RKO (cell line): Measurements from ENCODE around the gene KCNIP4.

Experiments
- DNase-seq: peaks from one replicate; pipeline ENCODE4 v3.0.0-alpha.2; 2016; ENCODE audit warnings: low spot score

KCNIP4 gene

DNA sequence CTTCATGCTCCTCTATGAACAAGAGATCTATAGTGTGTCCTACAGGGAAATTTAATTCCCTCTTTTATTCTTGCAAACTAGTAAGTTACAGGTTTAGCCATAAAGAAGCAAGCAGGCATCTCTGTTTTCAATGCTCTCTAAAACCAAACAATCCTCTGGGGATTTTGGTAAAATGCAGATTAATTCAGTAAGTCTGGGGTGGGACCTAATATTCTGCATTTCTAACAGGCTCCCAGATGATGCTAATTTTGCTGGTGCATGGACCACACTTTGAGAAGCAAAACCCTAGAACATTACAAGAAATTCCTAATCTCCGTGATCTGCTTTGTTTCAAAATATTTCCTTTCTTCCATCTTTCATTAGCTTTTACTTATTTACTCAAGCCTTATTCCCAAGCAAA, 903.5 kb downstream of the KCNIP4 start:
- DNase-seq, result no peak

DNA sequence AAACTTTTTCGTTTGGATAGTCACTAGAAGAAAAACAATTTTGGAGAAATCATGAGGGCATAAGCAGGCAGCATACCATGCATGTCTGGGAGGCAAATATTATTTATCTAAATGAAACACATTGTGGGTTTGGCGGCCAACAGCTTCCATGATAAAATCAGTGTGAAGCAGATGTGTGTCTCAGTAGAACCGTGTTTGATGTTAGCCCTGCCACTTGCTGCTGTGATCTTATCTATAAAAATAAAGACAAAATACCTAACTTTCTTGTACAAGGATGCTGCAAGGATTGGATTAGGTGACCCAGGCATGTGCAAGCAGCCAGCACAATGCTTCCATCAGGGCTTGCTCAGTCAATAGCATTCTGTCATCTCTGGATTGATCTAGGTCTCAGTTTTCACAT, 906.9 kb downstream of the KCNIP4 start:
- no peak for DNase-seq

DNA sequence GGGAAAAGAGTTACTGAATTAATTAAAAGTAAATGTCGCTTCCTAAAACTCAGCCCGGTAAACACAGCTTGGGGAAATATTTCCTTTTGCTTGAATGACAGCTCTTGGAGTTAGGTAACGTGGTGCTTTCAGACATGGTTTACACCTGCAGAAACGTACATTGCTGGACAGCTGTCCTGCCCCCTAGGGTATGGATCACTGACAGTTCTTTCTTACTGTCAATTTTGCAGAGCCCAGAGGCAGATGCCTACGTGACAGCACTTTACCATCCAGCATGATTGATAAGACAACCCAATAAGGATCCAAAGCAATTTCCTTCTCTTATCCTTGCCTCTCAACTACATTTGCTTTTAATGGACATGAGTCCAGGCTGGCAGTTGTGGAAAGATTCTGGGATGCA, 913.8 kb downstream of the KCNIP4 start:
- DNase-seq, result no peak

DNA sequence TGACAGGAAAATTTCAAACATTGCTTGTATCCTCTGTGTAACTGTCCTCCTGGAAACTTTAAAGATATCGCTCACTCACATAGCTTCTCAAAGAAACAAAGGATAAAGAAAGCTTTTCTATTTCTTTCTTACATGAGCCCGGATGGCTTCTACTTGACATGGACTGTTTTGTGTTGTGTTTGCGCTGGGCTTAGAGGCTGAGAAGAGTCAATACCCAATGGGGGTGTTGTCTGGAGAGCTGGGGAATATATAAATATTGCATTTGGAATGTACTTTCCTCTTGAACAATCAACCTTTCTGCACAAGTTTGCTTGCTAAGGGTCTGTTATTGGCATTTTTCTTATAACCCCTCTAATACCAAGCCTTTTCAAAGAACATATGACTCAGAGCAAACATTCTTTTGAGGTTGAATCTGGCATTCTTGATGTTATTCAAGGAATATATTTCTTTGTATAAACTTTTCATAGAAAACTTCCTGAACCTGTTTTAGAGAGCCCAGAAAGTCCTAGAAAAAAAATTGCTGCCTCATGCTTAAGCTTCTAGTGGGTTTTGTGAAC, 916.4 kb downstream of the KCNIP4 start:
- DNase-seq, result no peak

DNA sequence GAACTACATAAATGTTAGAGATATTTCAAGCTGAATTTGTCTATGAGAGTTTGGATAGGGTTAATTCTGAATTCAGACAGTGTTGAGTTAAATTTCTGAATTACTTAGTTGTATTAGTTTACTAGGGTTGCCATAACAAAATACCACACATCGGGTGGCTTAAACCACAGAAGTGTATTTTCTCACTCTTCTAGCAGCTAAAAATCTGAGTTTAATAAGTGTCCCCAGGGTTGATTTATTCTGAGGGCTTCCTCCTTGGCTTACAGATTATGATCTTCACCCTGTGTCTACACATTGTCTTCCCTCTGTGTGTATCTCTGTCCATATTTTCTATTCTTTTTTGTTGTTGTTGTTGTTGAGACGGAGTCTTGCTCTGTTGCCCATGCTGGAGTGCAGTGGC, 929.8 kb downstream of the KCNIP4 start:
- no peak for DNase-seq

DNA sequence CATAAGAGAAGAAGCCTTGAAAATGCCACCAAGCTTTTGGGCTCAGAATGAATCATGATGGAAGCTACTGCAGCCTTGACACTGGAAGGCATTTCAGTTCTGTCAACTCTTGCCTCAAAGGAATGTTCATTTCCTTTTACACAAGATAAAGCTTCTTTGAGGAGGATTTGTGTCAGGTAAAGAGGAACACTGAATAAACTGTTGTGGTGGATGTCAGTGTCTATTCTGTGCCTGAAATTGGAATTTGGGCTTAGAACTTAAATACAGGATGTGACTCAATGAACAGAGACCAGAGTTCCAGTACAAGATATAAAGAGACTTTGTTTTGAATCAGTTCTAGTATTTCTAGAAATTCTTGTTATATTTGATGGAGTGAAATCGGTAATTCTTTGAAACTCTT, 935.1 kb downstream of the KCNIP4 start:
- no peak for DNase-seq

DNA sequence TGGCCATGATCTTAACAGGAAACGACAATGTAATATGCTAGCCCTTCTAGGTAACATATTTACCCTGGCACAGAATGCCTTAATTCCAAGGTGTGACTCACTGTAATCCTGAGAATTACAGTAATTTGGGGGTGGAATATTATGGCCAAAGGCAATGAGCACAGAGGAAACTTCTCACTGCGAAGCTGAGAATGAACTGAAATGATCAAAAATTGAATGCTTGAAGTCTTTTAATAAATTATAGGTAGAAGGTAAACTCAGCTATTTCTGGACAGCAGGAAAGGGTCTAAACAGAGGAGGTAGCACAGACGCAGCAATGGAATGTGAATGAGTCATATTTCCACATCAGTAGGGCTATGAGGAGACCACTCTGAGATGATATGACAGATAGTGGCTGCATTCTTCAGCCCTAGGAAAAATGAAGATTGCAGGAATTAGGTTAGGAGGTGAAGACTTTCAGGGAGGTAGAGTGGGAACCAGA, 935.7 kb downstream of the KCNIP4 start:
- DNase-seq, result no peak

DNA sequence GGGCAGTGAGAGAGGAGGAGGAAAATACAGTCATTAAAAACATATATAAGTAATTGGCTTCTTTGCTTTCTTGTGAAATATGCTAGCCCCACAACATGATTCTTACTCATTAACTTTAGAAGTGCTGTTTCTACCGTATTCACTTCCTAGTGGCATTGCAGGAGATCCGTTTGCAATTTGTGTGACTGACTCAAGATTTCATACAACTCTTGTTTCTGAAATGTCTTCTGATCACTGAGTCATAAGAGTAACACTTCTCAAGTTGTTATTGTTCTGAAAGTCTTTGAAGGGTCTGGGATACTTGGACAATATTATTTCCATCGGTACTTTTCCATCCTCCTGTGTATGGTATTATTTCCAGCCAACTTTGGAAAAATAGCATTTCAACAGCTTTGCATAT, 937.5 kb downstream of the KCNIP4 start:
- no peak for DNase-seq

DNA sequence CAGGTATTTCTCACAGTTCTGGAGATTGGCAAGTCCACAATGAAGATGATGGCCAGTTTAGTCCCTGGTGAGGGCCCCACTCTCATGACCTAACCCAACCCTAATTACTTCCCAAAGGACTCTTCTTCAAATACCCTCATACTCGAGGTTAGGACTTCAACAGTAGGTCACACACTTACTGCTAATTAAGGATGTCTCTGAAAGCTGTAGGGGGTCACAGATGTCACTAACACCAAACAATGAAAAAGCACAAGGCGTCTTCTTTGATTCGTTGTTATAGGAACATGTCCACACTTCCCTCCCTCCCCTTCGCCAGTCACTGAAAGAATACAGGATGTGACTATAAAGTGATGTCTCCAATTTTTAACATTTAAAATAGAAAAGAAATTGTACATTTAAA, 938.6 kb downstream of the KCNIP4 start:
- DNase-seq, result no peak

DNA sequence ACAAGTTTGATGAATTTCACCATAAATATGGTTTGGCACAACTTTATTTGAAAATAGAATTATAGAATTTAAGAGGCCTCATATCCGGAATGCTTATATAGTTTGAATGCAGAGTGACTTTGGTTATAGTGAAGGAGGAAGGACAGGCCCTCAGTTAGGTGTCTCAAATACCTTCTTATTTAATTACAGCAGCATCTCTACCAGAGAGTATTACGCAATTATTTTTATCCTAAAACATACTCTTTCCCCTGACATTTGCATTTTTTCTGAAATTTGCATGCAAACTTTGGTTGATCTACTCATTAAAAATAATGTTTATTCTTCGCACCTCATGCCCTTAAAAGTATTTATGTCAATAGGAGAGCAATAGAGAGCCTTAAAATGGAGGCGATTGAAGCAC, 942.9 kb downstream of the KCNIP4 start:
- no peak for DNase-seq

DNA sequence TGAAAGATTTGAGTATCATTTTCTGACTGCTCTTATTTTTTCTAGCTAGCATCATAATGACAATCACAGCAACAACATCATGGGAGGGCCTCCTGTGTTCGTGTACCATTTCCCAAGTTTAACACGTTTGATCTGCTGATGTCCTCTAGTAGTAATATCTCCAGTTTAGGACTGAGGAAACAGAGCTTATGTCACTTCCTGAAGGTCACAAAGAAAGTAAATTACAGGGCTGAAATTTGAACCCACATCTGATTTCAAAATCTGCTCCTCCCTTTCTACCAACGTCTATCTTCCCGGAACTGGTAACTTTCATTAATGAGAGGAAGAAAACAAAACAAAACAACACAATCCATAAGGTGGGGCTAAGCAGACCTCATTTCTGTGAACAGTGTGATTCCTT, 945.6 kb downstream of the KCNIP4 start:
- no peak for DNase-seq

DNA sequence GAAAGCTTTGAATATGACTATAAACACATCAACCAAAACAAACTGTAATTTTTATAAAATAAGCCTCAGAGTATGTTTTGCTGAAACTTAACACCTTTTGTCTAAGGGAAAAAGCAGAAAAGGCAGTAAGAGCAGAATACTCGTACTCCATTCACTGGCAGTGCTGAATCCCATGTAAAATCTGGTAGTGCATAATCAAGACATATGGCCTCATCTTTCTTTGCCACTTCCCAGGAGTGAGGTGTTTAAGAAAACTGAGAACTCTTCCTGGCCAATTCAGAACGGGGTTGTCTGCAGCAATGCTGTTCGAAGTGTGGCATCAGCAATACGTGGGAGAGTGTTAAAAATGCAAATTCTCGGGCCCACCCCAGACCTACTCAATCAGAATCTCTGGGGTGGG, 946.3 kb downstream of the KCNIP4 start:
- no peak for DNase-seq

DNA sequence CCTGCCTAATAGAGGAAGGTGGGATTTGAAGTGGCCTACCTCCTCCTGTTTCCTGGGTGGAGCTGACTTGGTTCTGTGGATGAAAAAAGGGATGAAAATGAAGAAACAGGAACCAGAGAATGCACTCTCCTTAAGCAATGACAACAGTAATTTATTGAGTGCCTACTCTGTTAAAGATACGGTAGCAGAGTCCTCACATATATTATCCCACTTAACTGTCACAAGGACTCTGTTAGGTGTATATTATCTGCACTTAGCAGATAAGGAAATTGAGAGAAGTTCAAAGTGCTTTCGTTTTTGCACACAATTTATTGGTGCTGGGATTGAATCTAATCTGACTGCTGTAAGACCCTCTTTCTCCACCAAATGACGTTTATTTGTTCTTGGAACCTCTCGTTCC, 947.1 kb downstream of the KCNIP4 start:
- DNase-seq, result no peak

DNA sequence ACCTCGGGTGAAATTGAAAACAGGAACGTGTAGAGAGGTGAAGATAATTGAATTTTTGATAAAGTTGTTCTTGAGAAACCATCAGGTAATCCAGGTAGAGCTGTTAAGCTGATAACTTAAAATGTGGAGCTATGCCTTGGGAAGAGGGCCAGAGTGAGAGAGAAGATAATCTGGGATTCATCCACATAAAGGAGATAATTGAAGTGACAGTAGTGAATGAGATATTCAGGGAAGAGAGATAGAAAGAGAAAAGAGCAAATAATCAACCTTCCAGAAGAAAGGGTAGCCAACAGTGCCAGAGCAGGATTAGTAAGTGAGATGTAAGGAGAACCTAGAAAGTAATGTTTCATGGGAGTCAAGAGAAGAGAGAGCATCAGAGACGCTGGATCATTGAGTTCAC, 950.7 kb downstream of the KCNIP4 start:
- DNase-seq, result no peak

DNA sequence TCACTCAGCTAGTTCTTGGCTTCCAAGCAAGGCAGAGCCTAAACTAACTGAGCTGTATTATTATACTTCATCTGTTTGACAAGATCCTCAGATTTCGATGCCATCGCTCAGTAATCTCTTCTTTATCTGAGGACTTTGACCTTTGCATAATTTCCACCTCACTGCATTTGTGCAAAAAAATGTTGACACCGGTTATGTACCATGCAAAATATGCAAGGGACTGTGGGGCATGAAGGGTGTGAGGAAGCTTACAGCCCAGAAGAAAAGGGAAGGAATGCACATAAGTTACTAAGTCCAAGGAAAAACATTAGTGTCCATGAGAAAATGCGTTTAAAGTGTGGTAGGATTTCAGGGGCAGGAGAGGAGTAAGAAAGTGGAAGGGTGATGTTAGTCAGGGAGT, 953.0 kb downstream of the KCNIP4 start:
- no peak for DNase-seq

DNA sequence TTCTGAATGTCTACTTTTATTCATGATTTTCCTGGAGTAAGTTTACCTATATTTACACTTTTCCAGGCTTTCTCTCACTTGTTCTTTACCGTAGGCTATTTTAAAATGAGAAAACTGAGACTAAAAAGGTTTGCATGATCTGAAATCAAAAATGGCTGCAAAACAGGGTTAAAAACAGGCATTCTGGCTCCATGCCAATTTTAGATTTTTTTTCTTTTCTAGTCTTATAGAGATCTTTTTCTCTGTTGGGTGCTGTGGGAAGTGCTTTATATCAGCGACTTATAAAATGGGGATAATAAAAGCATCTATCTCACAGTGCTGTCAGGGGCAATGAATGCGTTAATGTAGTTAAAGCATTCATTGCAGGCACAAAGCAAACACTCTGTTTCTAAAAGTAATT, 953.6 kb downstream of the KCNIP4 start:
- DNase-seq, result no peak

DNA sequence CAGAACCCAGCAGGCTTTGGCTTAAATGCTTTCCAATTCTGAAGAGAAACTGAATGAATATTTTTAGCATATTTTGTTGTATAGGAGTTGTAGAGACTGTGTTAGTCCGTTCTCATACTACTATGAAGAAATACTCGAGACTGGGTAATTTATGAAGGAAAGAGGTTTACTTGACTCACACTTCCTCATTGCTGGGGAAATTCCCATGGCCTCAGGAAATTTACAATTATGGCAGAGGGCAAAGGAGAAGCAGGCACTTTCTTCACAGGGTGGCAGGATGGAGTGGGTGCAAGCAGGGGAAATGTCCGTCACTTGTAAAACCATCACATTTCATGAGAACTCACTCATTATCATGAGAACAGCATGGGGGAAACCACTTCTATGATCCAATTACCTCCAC, 956.6 kb downstream of the KCNIP4 start:
- DNase-seq, result no peak

DNA sequence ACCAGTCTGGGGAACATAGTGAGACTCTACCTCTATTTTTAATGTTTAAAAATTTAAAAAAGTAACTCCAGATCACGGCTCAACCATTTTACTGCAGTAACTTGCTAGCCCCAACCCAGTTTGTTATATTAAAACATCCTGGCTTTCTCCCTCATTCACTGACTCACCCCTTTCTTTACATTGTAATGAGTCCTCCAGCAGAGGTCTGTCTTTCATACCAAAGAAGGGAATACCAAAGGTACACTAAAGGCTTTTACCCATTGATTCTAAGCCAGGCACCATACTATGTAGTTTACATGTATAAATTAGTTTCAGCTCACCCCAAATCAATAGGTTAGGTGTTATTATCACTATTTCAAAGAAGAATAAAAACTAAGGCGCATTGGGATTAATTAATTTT, 961.4 kb downstream of the KCNIP4 start:
- DNase-seq, result no peak

DNA sequence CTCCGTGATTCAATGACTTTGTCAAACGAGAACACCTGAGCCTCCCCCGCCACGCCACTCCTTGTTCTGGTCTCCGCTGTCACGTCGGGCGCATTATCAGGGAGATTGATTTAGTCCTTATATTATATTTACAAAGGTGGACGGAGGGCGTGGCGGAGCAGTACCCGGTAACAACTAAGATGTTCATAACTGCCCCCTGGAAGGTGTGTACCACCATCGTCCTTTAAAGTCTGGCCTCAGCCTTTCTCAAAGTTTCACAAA, 964.1 kb downstream of the KCNIP4 start:
- DNase-seq, result no peak

DNA sequence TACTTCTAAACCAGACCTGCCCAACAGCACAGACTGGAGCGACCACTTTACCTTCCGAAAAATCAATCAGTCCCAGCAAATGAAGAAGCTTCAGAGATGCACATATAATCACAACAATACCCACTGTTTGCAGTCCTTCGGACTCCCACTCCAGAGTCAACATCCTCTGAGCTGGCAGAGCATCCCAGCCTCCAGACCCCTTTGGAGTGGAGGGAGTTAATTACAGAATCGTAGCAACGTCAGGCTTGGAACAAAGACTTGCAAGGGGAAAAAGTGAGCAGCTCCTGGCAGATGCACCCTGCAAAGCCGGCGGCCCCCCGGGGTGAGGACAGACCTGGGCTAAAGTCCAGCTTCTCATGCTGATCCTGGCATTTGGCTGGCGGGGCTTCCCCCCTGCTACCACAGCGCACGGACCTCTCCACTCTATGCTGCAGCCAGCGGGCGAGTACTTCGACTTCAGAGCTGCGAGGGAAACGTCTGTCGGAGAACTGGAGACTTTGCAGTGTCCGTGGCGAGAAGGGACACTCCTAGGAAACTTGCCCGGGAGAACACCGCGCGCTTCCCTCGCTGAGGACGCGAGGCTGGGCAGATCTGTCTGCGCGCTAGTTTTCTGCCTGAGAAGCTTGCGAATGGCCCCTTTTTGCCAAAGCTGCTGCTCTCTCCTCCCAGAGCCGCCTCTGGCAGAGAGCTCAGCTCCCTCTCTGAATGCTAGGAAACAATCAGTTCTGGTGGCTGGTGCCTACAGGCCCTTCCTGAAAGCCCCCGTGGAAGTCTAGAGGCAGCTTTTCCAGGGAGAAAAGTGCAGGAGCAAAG, 964.6 kb downstream of the KCNIP4 start:
- DNase-seq, result no peak

DNA sequence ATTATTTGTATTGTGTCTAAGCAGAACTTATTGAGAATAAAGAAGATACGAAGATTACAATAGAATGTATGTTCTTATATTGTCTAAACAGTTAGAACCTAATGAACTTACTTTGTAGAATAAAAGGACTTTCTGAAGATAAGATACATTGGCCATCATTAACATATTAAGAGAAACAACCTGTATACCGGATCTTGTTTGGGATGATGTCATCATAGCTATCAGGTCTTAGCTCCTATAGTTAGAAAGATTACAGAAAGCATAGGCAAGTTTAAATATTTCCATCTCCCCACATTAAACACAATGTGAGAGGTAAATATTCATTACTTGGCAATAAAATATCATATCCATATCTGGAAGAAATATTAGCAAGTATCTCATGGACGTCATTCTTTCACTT, 966.0 kb downstream of the KCNIP4 start:
- no peak for DNase-seq

DNA sequence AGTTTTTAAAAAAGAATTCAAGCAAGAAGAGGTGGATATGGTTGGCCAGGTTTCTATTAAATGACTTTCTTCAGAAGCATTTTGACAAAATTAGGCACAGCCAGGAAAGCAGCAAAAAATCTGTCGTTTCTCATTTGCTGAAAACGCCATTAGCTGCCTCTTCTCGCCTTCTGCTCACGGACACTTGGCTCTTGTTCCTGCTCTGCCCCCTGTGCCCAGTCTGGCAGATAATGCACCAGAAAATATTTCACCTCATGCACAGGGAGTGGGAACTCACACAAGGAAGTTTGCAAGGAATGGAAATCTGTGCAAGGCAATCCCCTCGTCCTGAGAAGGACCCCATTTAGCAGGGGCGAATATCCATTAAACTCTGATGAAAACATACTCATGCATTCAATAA, 988.3 kb downstream of the KCNIP4 start:
- DNase-seq, result no peak

DNA sequence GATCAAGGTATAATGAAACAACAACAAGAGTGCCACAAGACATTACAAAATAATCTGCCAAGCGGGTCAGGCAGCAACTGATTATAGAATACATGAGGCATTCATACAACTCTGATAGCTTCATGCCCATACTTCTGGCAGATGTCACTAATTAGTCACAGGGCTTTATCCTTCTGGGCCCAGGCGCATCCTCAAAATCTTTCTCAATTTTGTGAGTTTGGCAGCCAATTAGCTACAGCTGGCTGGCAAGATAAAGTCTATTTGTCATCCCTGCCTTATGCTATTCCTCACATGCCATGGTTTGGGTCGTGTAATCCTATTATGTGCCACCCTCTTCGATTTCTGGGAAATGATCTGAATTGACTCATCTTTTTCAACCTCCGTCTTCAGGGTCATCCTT, 994.0 kb downstream of the KCNIP4 start:
- DNase-seq, result no peak

DNA sequence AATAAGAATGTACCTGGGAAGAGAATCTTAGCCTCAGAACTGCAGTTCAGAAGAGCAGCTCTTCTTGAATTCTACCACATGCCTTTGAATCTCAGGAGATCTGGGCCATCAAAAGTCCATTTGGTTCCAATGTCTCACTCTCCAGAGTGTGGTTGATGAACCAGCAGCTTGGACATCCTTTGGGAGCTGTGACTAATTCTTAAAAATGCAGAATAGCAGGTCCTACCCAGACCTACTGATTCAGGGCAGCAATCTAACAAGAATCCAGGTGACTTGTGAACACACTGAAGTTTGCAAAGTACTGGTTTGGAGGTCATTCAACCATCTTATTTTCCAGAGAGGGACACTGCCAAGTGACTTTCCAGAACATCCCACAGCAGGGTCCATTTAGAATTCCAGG, 1003.6 kb downstream of the KCNIP4 start:
- no peak for DNase-seq
